Measurements from ENCODE around the gene CLIP3. TPM values are rescaled to one million over a fixed set of nuclear protein-coding genes. Genes with fewer than 3 reads are reported as not detected.

The CLIP3 gene
- total and polyA plus RNA-seq, 2 of the 13 experiments (the other 11 are each of a cell fraction or from before 2014, with no cell fraction given) = 0.15 to 1.2 TPM

- TF ChIP-seq ZHX1 (CRISPR knock-in tag; IDR thresholded peaks at IDR 0.05; ENCODE audit: low read depth) (0 out of 2 replicates have a peak, but pooled peaks have one; percentile 6), POLR2AphosphoS5 (IDR thresholded peaks at IDR 0.05; ENCODE audit: low read depth, low read length) (no peak), NONO (IDR thresholded peaks at IDR 0.05) (no peak), NONO (CRISPR knock-in tag; conservative IDR thresholded peaks at IDR 0.05) (0 out of 2 replicates have a peak, but pooled peaks have one; percentile 46), MXI1 (IDR thresholded peaks at IDR 0.05; ENCODE audit: borderline replicate concordance, low read depth, low read length) (peak; percentile 97), BORCS8-MEF2B (CRISPR knock-in tag; IDR thresholded peaks at IDR 0.05) (0 out of 2 replicates have a peak, but pooled peaks have one; percentile 6), MXD3 (CRISPR knock-in tag; IDR thresholded peaks at IDR 0.05) (0 out of 2 replicates have a peak, but pooled peaks have one; percentile 28), ATF7-NPFF (CRISPR knock-in tag; IDR thresholded peaks at IDR 0.05; ENCODE audit: low read depth) (peak; percentile 42), ARID4A (CRISPR knock-in tag; IDR thresholded peaks at IDR 0.05; ENCODE audit: borderline replicate concordance) (peak; percentile 98), KDM6A (CRISPR knock-in tag; IDR thresholded peaks at IDR 0.05; ENCODE audit: low read depth) (no peak), SIN3A (IDR thresholded peaks at IDR 0.05; ENCODE audit: borderline replicate concordance, low read depth, low read length) (peak; percentile 92), TFAP4 (IDR thresholded peaks at IDR 0.05; ENCODE audit: borderline replicate concordance, low read depth) (0 out of 2 replicates have a peak, but pooled peaks have one; percentile 0), HNF1B (CRISPR knock-in tag; IDR thresholded peaks at IDR 0.05) (0 out of 2 replicates have a peak, but pooled peaks have one; percentile 9), E2F1 (CRISPR knock-in tag; IDR thresholded peaks at IDR 0.05) (peak; percentile 89), SOX5 (CRISPR knock-in tag; IDR thresholded peaks at IDR 0.05; ENCODE audit: borderline replicate concordance) (no peak; the same call in 1 of the 2 replicates), DNMT1 (CRISPR knock-in tag; IDR thresholded peaks at IDR 0.05) (0 out of 2 replicates have a peak, but pooled peaks have one; percentile 58)
Observed at GRCh38 chr19:36054733-36055686, 22.3 kb upstream of the CLIP3 start, which contains the start of gene WDR62 (continued).

All from HepG2 (cell line).